Measurements from ENCODE around the gene CTSA. TPM values are rescaled to one million over a fixed set of nuclear protein-coding genes. Genes with fewer than 3 reads are reported as not detected.
"Not testable (repeated sequence)": the region's sequence is repeated elsewhere in the genome, so short reads cannot be mapped to it uniquely, and the experiment has no call there.

CTSA gene
- total RNA-seq, 1 donor from 2014 or later: 55.3 TPM

- Mint-ChIP-seq H3K4me3 (no peak overlapping the region), H3K27ac (ENCODE audit: unreplicated experiment) (no peak overlapping the region), H3K27me3 (ENCODE audit: low read depth) (no peaks in the 10 kb centered on the region), H3K9me3 (no peaks in the 10 kb centered on the region), H3K4me1 (no peaks in the 10 kb centered on the region), H3K36me3 (ENCODE audit: low read depth) (no peaks in the 10 kb centered on the region)
- DNase-seq (ENCODE audit: low read depth, low spot score): no peak
- no peak for TF ChIP-seq CTCF (conservative IDR thresholded peaks at IDR 0.05)
Measured at GRCh38 chr20:45867819-45868176, 23.3 kb upstream of the CTSA start.

- Mint-ChIP-seq H3K4me3 (no peak overlapping the region), H3K9me3 (peaks cover 4% of the 10 kb centered on the region), H3K36me3 (ENCODE audit: low read depth) (peaks cover 3% of the 10 kb centered on the region), H3K27ac (ENCODE audit: unreplicated experiment) (no peak overlapping the region), H3K4me1 (peaks cover 12% of the 10 kb centered on the region), H3K27me3 (ENCODE audit: low read depth) (no peaks in the 10 kb centered on the region)
- DNase-seq (ENCODE audit: low read depth, low spot score): no peak
- TF ChIP-seq CTCF (conservative IDR thresholded peaks at IDR 0.05): no peak
Measured at GRCh38 chr20:45872626-45873025, 18.5 kb upstream of the CTSA start.

GRCh38 chr20:45873409-45874103, 17.6 kb upstream of the CTSA start:
- no peak overlapping the region for H3K4me3 Mint-ChIP-seq
- no peak for TF ChIP-seq CTCF (conservative IDR thresholded peaks at IDR 0.05)
- peaks cover 12% of the 10 kb centered on the region for H3K4me1 Mint-ChIP-seq
- H3K27ac Mint-ChIP-seq (ENCODE audit: unreplicated experiment): no peak overlapping the region
- H3K27me3 Mint-ChIP-seq (ENCODE audit: low read depth): no peaks in the 10 kb centered on the region
- peaks cover 3% of the 10 kb centered on the region for H3K36me3 Mint-ChIP-seq (ENCODE audit: low read depth)
- no peak for DNase-seq (ENCODE audit: low read depth, low spot score)
- H3K9me3 Mint-ChIP-seq: peaks cover 4% of the 10 kb centered on the region

- DNase-seq (ENCODE audit: low read depth, low spot score); H3K9me3 Mint-ChIP-seq; H3K4me3 Mint-ChIP-seq; H3K27ac Mint-ChIP-seq (ENCODE audit: unreplicated experiment); H3K36me3 Mint-ChIP-seq (ENCODE audit: low read depth); H3K27me3 Mint-ChIP-seq (ENCODE audit: low read depth): not testable (repeated sequence)
- peaks cover 12% of the 10 kb centered on the region for H3K4me1 Mint-ChIP-seq
Measured at GRCh38 chr20:45874104-45874481, 17.0 kb upstream of the CTSA start.

GRCh38 chr20:45874576-45874975, 16.6 kb upstream of the CTSA start:
- Mint-ChIP-seq H3K27me3 (ENCODE audit: low read depth) (no peaks in the 10 kb centered on the region), H3K9me3 (peaks cover 4% of the 10 kb centered on the region), H3K4me1 (peaks cover 12% of the 10 kb centered on the region), H3K27ac (ENCODE audit: unreplicated experiment) (peak overlapping the region; percentile 8), H3K4me3 (peak overlapping the region; percentile 31), H3K36me3 (ENCODE audit: low read depth) (peaks cover 3% of the 10 kb centered on the region)
- no peak for TF ChIP-seq CTCF (conservative IDR thresholded peaks at IDR 0.05)
- DNase-seq (ENCODE audit: low read depth, low spot score): no peak

GRCh38 chr20:45878076-45878761, 12.9 kb upstream of the CTSA start:
- peaks cover 3% of the 10 kb centered on the region for H3K36me3 Mint-ChIP-seq (ENCODE audit: low read depth)
- no peak overlapping the region for H3K27ac Mint-ChIP-seq (ENCODE audit: unreplicated experiment)
- no peak for TF ChIP-seq CTCF (conservative IDR thresholded peaks at IDR 0.05)

More at GRCh38 chr20:45878076-45878761, 12.9 kb upstream of the CTSA start:
- Mint-ChIP-seq H3K9me3 (peaks cover 4% of the 10 kb centered on the region), H3K4me1 (peaks cover 31% of the 10 kb centered on the region), H3K4me3 (no peak overlapping the region), H3K27me3 (ENCODE audit: low read depth) (no peaks in the 10 kb centered on the region)
- no peak for DNase-seq (ENCODE audit: low read depth, low spot score)

Measured in neural crest cell (in vitro differentiated cells).